PFSK-1 (cell line): ENCODE results near the gene ZSCAN18.

Experiments
- FOXP2 ChIP-seq: optimal IDR thresholded peaks from 2 replicates; pipeline ENCODE3; 2011; ENCODE audit warnings: borderline replicate concordance, control low read depth, inconsistent platforms; ENCODE audit not compliant: insufficient read depth; ENCODE audit errors: extremely low read length, extremely low read depth
- POLR2AphosphoS5 ChIP-seq: IDR thresholded peaks from 2 replicates; pipeline ENCODE4 v1.6.1; 2012; ENCODE audit warnings: low read depth, mild to moderate bottlenecking, control low read depth, low read length, moderate library complexity
- SIN3A ChIP-seq: IDR thresholded peaks from 2 replicates; pipeline ENCODE4 v1.6.1; 2012; ENCODE audit warnings: mild to moderate bottlenecking, low read length, moderate library complexity, borderline replicate concordance; ENCODE audit not compliant: insufficient read depth
- TAF1 ChIP-seq: IDR thresholded peaks from 2 replicates; pipeline ENCODE4 v1.6.1; 2012; ENCODE audit warnings: low read length, control low read depth, borderline replicate concordance; ENCODE audit not compliant: insufficient read depth
- TF ChIP-seq, protein P1 (sequence below), 2 experiments: IDR thresholded peaks; 2 replicates each; pipeline versions ENCODE4 v1.6.1 to v1.8.0; 2011 to 2012; ENCODE audit warnings: low read depth in 2 of 2, low read length in 2 of 2, control low read depth in 1 of 2, inconsistent platforms in 1 of 2, mild to moderate bottlenecking in 1 of 2, moderate library complexity in 1 of 2; ENCODE audit not compliant: insufficient read depth in 1 of 2

Gene ZSCAN18

DNA sequence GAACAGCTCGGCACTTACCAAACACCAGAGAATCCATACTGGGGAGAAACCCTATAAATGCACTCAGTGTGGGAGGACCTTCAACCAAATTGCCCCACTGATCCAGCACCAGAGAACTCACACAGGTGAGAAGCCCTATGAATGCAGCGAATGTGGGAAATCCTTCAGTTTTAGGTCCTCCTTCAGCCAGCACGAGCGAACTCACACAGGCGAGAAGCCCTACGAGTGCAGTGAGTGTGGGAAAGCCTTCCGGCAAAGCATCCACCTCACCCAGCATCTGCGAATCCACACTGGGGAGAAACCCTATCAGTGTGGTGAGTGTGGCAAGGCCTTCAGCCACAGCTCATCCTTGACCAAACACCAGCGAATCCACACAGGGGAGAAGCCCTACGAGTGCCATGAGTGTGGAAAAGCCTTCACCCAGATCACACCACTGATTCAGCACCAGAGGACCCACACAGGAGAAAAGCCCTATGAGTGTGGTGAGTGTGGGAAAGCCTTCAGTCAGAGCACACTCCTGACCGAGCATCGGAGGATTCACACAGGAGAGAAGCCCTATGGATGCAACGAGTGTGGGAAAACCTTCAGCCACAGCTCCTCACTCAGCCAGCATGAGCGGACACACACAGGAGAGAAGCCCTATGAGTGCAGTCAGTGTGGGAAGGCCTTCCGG, 30.7 kb downstream of the ZSCAN18 start:
- TF ChIP-seq FOXP2 (no peak), SIN3A (no peak), POLR2AphosphoS5 (no peak), TAF1 (no peak)
- TF ChIP-seq, protein P1, sequence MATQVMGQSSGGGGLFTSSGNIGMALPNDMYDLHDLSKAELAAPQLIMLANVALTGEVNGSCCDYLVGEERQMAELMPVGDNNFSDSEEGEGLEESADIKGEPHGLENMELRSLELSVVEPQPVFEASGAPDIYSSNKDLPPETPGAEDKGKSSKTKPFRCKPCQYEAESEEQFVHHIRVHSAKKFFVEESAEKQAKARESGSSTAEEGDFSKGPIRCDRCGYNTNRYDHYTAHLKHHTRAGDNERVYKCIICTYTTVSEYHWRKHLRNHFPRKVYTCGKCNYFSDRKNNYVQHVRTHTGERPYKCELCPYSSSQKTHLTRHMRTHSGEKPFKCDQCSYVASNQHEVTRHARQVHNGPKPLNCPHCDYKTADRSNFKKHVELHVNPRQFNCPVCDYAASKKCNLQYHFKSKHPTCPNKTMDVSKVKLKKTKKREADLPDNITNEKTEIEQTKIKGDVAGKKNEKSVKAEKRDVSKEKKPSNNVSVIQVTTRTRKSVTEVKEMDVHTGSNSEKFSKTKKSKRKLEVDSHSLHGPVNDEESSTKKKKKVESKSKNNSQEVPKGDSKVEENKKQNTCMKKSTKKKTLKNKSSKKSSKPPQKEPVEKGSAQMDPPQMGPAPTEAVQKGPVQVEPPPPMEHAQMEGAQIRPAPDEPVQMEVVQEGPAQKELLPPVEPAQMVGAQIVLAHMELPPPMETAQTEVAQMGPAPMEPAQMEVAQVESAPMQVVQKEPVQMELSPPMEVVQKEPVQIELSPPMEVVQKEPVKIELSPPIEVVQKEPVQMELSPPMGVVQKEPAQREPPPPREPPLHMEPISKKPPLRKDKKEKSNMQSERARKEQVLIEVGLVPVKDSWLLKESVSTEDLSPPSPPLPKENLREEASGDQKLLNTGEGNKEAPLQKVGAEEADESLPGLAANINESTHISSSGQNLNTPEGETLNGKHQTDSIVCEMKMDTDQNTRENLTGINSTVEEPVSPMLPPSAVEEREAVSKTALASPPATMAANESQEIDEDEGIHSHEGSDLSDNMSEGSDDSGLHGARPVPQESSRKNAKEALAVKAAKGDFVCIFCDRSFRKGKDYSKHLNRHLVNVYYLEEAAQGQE (IDR thresholded peaks at IDR 0.05; ENCODE audit: insufficient read depth in 1 of 2, low read depth in 2 of 2, low read length in 2 of 2), result no peak

DNA sequence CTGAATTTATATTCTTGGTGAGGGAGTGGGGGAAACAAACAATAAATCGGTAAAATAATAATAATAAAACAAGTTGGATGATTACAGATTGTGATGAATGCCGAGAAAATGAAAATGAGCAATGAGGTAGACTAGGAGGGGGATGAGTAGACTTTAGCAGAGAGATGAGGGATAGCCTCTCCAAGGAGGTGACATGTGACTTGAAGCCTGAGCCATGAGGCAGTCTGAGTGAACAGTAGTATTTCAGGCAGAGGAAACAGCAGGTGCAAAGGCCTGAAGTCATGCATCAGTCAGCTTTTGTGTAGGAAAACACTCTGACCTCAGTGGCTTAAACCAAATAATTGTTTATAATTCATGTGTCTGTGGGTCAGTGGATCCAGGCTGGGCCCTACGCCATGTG, 34.3 kb downstream of the ZSCAN18 start:
- TF ChIP-seq, protein P1 (IDR thresholded peaks at IDR 0.05; ENCODE audit: insufficient read depth in 1 of 2, low read depth in 2 of 2, low read length in 2 of 2), result no peak
- TF ChIP-seq SIN3A (no peak), FOXP2 (no peak), TAF1 (no peak), POLR2AphosphoS5 (no peak)

DNA sequence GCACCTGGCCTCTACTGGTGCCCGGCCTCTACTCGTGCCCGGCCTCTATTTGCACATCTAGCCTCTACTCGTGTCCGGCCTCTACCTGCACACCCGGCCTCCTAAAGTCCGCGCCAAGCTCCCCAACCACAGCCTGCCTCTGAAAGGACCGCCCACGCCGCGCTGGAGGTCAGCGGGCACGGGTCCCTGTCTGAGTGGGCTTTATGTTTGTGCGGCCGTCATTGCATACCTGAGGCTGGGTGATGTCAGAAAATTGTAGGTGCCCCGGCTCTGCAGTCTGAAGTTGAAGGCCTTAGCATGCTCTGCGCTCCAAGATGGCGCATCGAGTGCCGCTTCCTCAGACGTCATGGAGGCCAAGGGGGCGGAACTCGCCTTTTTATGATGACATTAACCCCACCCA, 37.8 kb downstream of the ZSCAN18 start:
- TF ChIP-seq POLR2AphosphoS5 (no peak), TAF1 (no peak), SIN3A (no peak), FOXP2 (no peak)
- TF ChIP-seq, protein P1 (IDR thresholded peaks at IDR 0.05; ENCODE audit: insufficient read depth in 1 of 2, low read depth in 2 of 2, low read length in 2 of 2), result no peak

DNA sequence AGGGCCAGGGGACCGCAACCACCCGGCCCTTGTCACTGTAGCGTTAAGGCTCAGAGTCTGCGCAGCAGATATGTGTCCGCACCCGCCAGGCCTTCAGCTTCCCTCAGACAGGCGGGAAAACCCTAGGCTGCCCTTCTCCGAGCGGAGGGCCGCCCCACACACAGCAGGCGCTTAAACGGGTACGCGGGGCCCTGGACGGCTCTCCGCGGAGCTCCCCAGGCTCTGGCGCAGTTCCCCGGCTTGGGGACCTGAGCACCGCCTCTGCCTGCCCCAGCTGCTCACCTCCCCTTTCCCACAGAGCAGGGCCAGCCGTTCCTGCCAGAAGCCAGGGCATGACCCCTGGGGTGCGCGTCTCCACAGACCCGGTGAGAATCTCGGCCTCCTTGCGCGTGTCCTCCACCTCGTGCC, 38.4 kb downstream of the ZSCAN18 start:
- TF ChIP-seq TAF1, result no peak
- TF ChIP-seq, protein P1 (IDR thresholded peaks at IDR 0.05; ENCODE audit: insufficient read depth in 1 of 2, low read depth in 2 of 2, low read length in 2 of 2), result no peak
- TF ChIP-seq FOXP2, result no peak
- no peak for TF ChIP-seq POLR2AphosphoS5
- no peak for TF ChIP-seq SIN3A
